GM23248 (cell line): ENCODE results near the gene BCL11B. TPM values are rescaled to one million over a fixed set of nuclear protein-coding genes. Genes with fewer than 3 reads are reported as not detected.

Experiments used
- DNase-seq: peaks from one replicate; pipeline ENCODE4 v3.0.0-alpha.2; 2015
- H2AFZ ChIP-seq: fragments of 200-600 bp; sonication (generic); 2 replicates; pipeline ENCODE4 v1.6.1; 2016; ENCODE audit warnings: antibody characterized with exemption
- H3F3A ChIP-seq: fragments of 200-600 bp; sonication (generic); 2 replicates; pipeline ENCODE4 v1.6.1; 2016; ENCODE audit warnings: mild to moderate bottlenecking, antibody characterized with exemption, mixed run types; ENCODE audit not compliant: insufficient read depth
- H3K27ac ChIP-seq: fragments of 200-600 bp; sonication (generic); 2 replicates; pipeline ENCODE4 v1.5.1; 2016; ENCODE audit warnings: mild to moderate bottlenecking
- H3K27me3 ChIP-seq: fragments of 200-600 bp; sonication (generic); replicated peaks from 2 replicates; pipeline ENCODE4 v1.6.1; 2016; ENCODE audit warnings: mild to moderate bottlenecking; ENCODE audit not compliant: insufficient read depth
- H3K36me3 ChIP-seq: fragments of 200-600 bp; sonication (generic); 2 replicates; pipeline ENCODE4 v1.6.1; 2016; ENCODE audit warnings: low read depth, mild to moderate bottlenecking
- H3K4me1 ChIP-seq: fragments of 200-600 bp; sonication (generic); 2 replicates; pipeline ENCODE4 v1.6.1; 2016; ENCODE audit warnings: mild to moderate bottlenecking; ENCODE audit not compliant: insufficient read depth
- H3K4me2 ChIP-seq: fragments of 200-600 bp; sonication (generic); one replicate; pipeline ENCODE4 v1.6.1; 2016; ENCODE audit warnings: mild to moderate bottlenecking; ENCODE audit not compliant: unreplicated experiment
- H3K4me3 ChIP-seq: fragments of 200-600 bp; sonication (generic); 2 replicates; pipeline ENCODE4 v1.5.1; 2016; ENCODE audit warnings: mild to moderate bottlenecking
- H3K79me2 ChIP-seq: fragments of 200-600 bp; sonication (generic); 2 replicates; pipeline ENCODE4 v1.6.1; 2016; ENCODE audit warnings: mild to moderate bottlenecking; ENCODE audit not compliant: insufficient read depth
- H3K9ac ChIP-seq: fragments of 200-600 bp; sonication (generic); 2 replicates; pipeline ENCODE4 v1.6.1; 2016; ENCODE audit warnings: mild to moderate bottlenecking
- H3K9me2 ChIP-seq: fragments of 200-600 bp; sonication (generic); 2 replicates; pipeline ENCODE4 v1.6.1; 2016; ENCODE audit warnings: mixed run types, mild to moderate bottlenecking, moderate library complexity; ENCODE audit not compliant: insufficient read depth
- H3K9me3 ChIP-seq: fragments of 200-600 bp; sonication (generic); one replicate; pipeline ENCODE4 v1.6.1; 2017; ENCODE audit warnings: low read depth
- H4K20me1 ChIP-seq: fragments of 200-600 bp; sonication (generic); 2 replicates; pipeline ENCODE4 v1.6.0; 2016; ENCODE audit not compliant: insufficient read depth
- EZH2 ChIP-seq: fragments of 200-600 bp; sonication (generic); IDR thresholded peaks from 2 replicates; pipeline ENCODE4 v1.6.1; 2018; ENCODE audit warnings: antibody characterized with exemption, mild to moderate bottlenecking; ENCODE audit not compliant: insufficient read depth, poor library complexity, severe bottlenecking
- EZH2phosphoT487 ChIP-seq: fragments of 200-600 bp; sonication (generic); IDR thresholded peaks from 2 replicates; pipeline ENCODE4 v1.6.1; 2018; ENCODE audit warnings: antibody characterized with exemption, moderate library complexity, mild to moderate bottlenecking, low read depth; ENCODE audit not compliant: insufficient read depth
- WGBS, 2 experiments: methylation state at CpG; one replicate each; pipeline ENCODE4 v1.1.6; 2015 to 2017; ENCODE audit warnings: low lambda C conversion rate in 2 of 2, low coverage in 1 of 2; ENCODE audit errors: missing lambda C conversion rate in 2 of 2; 5-methylcytosine and 5-hydroxymethylcytosine counted together
- in situ Hi-C: fragments of 300-500 bp; cut with MboI; formaldehyde crosslinking; loops from 2 replicates; pipeline ENCODE4 v1.15.0; 2020
- polyA plus RNA-seq: library from polyadenylated mRNA; unstranded; fragments of >200 nt; fragmentation: Nextera tagmentation; extraction: Ambion mirVana; gene quantifications from 2 replicates; pipeline ENCODE4 v1.2.1, GENCODE V29; 2016
- total RNA-seq: library from RNA; depleted of rRNA; stranded (reverse); fragments of >200 nt; shearing (Covaris generic); gene quantifications from 2 replicates; pipeline ENCODE4 v1.2.3, GENCODE V29; 2014

The BCL11B gene
- total and polyA plus RNA-seq, 2 experiments from 2014 or later, result not detected

DNA sequence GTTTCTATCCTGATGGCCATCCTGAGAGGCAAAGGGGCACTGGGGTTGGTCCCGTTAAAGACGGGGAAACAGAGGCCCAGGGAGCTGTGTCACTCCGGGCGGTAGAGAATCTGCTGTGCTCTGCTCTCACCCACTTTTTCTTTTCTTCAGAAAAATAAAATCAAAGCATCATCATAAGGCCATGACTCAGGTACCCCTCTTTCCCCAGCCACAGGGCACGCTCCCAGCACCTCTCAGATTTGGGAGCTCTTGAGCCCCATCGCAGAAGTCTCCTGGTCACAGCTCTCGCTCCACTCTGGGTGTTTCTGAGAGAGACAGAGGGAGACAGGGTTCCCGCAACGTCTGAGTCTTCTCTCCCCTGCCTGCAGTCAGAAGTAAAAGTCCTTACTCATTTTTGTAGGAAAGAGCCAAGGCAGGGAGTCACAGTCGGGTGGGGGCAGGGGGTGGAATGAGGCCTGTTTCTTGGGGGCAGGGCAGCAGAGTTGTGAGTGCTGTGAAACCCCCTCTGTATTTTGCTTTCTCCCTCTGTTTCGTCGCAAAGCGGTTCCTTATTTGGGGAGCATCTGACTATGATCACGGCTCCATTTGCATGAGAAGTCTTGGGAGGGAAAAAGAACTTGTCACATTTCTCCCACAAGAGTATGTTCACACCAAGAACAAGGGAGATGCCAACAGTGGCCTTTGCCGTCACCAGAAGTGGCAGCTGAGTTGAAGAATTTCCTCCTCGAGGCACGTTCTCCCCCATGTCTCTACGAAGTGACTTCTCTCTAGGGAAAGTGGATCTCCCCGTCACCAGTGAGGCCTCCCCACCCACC is 139.0 kb downstream of the BCL11B start:
- Histone ChIP-seq H3K27ac (no peak overlapping the region), H3K9me2 (no peaks in the 10 kb centered on the region), H3K4me2 (no peak overlapping the region), H3K9ac (no peak overlapping the region), H3K79me2 (no peaks in the 10 kb centered on the region), H2AFZ (no peak overlapping the region), H3F3A (no peaks in the 10 kb centered on the region), H3K36me3 (no peaks in the 10 kb centered on the region), H3K27me3 (no peaks in the 10 kb centered on the region), H3K4me1 (no peaks in the 10 kb centered on the region), H3K4me3 (no peak overlapping the region), H4K20me1 (no peaks in the 10 kb centered on the region), H3K9me3 (no peaks in the 10 kb centered on the region)
- in situ Hi-C loops, result no loop called here
- TF ChIP-seq EZH2 (no peak), EZH2phosphoT487 (no peak)
- WGBS, 2 experiments, result 29 to 35% methylated on average over 19 of the region's 19 CpGs
- no peak for DNase-seq

DNA sequence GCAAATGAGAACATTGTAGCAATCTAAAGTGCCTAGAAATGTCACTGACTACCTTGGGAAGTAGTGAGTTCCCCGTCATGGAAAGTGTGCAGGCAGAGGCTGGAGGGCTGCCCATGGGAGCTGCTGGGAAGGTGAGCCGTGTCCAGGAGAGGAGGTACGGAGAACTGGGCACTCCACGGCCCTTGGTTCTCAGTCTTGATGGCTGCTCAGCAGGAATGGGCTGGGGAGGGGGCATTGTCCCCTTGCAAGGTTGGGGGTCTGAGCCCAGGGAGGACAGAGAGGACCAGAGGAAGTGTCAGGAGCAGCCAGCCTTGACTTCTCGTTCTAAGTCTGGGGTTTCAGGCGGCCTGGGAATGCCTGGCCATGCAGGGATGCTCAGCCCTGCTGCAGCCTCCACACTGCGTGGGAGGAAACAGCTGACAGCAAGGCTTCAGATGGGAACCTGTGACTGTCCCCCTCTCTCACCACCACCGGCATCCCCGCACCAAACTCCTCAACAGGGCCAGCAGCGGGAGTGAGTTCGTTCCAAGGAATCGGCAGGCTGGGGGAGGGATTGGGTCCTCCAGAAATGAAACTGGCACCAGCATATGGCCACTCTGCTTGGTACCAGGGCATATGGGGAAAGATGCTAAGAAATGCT is 140.2 kb downstream of the BCL11B start:
- no peak overlapping the region for H3K4me2 ChIP-seq
- H3K4me1 ChIP-seq, result no peaks in the 10 kb centered on the region
- H3K36me3 ChIP-seq, result no peaks in the 10 kb centered on the region
- no peaks in the 10 kb centered on the region for H3K9me3 ChIP-seq
- WGBS, 2 experiments, result 77 to 82% methylated on average over 11 to 12 of the region's 12 CpGs
- in situ Hi-C loops, result no loop called here
- H3F3A ChIP-seq, result no peaks in the 10 kb centered on the region
- H3K9me2 ChIP-seq, result no peaks in the 10 kb centered on the region
- no peaks in the 10 kb centered on the region for H3K27me3 ChIP-seq
- H3K27ac ChIP-seq, result no peak overlapping the region
- no peak overlapping the region for H3K9ac ChIP-seq
- H3K79me2 ChIP-seq, result no peaks in the 10 kb centered on the region
- TF ChIP-seq EZH2 (no peak), EZH2phosphoT487 (no peak)
- no peak overlapping the region for H3K4me3 ChIP-seq
- H2AFZ ChIP-seq, result no peak overlapping the region
- DNase-seq, result no peak
- no peaks in the 10 kb centered on the region for H4K20me1 ChIP-seq

DNA sequence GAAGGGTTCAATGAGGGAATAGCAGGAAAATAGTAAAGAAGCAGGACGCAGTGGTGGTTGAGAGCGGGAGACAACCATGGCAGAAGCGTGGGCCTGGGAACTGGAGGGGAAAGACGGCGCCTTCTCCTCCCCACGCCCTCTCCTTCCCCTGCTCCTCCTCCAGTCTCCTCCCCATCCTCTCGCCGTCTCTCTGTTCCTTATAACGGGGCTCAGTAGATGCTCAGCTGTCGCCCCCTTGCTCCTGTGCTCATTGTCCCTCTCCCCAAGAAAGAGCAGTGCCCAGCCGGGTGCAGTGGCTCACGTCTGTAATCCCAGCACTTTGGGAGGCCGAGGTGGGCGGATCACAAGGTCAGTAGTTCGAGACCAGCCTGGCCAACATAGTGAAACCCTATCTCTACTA is 142.0 kb downstream of the BCL11B start:
- in situ Hi-C loops, result no loop called here
- Histone ChIP-seq H3K27me3 (no peaks in the 10 kb centered on the region), H3K4me2 (no peak overlapping the region), H3K4me1 (no peaks in the 10 kb centered on the region), H3K9me3 (no peaks in the 10 kb centered on the region), H3F3A (no peaks in the 10 kb centered on the region), H3K4me3 (no peak overlapping the region), H3K79me2 (no peaks in the 10 kb centered on the region), H3K36me3 (no peaks in the 10 kb centered on the region), H4K20me1 (no peaks in the 10 kb centered on the region), H3K9me2 (no peaks in the 10 kb centered on the region), H3K9ac (no peak overlapping the region), H3K27ac (no peak overlapping the region), H2AFZ (no peak overlapping the region)
- 51 to 61% methylated on average over 12 to 15 of the region's 15 CpGs for WGBS, 2 experiments
- no peak for DNase-seq
- TF ChIP-seq EZH2 (no peak), EZH2phosphoT487 (no peak)

DNA sequence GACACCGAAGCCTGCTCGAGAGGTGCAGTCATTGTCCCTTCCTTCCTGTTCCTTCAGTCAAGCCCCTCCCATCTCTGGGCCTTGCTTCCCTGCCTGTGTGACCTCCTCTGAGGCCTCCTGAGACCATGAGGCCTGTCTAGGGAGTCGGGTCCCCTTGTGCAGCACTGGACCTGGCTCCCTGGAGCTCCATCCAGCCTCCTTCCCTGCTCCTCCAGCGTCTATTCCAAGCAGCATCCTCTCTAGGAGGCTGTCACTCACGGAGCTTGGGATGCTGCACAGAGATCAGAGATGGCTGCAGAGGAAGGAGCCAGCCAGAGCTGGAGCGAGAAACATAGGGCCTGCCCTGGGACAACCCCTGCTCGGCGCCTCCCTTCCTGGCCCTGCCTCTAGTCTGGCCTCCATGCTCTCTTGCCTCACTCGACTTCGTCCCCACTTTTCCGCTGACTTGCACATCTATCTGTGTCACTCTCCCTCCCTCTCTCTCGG is 142.7 kb downstream of the BCL11B start:
- Histone ChIP-seq H3K79me2 (no peaks in the 10 kb centered on the region), H3K9me3 (no peaks in the 10 kb centered on the region), H3K27me3 (no peaks in the 10 kb centered on the region), H3F3A (no peaks in the 10 kb centered on the region), H3K27ac (no peak overlapping the region), H4K20me1 (no peaks in the 10 kb centered on the region), H3K4me1 (no peaks in the 10 kb centered on the region), H3K9ac (no peak overlapping the region), H3K4me3 (no peak overlapping the region), H2AFZ (no peak overlapping the region), H3K4me2 (no peak overlapping the region), H3K36me3 (no peaks in the 10 kb centered on the region), H3K9me2 (no peaks in the 10 kb centered on the region)
- 46 to 47% methylated on average over 12 of the region's 12 CpGs for WGBS, 2 experiments
- DNase-seq, result no peak
- TF ChIP-seq EZH2phosphoT487 (no peak), EZH2 (no peak)
- in situ Hi-C loops, result no loop called here
